WTC11 (cell line): ENCODE measurements around the gene OCA2. TPM values are rescaled to one million over a fixed set of nuclear protein-coding genes. Genes with fewer than 3 reads are reported as not detected.

ENCODE experiments used
- ATAC-seq: fragments of 200-7000 bp; cut with Tn5 transposase; 2 replicates; pipeline ENCODE4 v1.10.0; 2021; ENCODE audit warnings: mild to moderate bottlenecking, moderate library complexity
- CTCF ChIA-PET: fragments of 300-600 bp; sonication (Branson Sonifier 250); formaldehyde crosslinking; loops from one replicate; lab custom pipeline; 2021; ENCODE audit warnings: antibody characterized with exemption; lab: Charles Lee
- POLR2A ChIA-PET: fragments of 350-600 bp; sonication (Branson Sonifier 250); formaldehyde crosslinking; loops from one replicate; lab custom pipeline; 2021; ENCODE audit warnings: antibody characterized with exemption; lab: Charles Lee
- DNase-seq: peaks from one replicate; pipeline ENCODE4 v3.0.0; 2021; ENCODE audit warnings: low spot score
- H3K27ac Mint-ChIP-seq: 2 replicates; pipeline ENCODE4 v1.8.0; 2021; ENCODE audit warnings: mixed read lengths
- H3K27me3 Mint-ChIP-seq: 2 replicates; pipeline ENCODE4 v1.8.0; 2021; ENCODE audit warnings: low read depth, mild to moderate bottlenecking, moderate library complexity, mixed read lengths
- H3K36me3 Mint-ChIP-seq: 2 replicates; pipeline ENCODE4 v1.8.0; 2021; ENCODE audit warnings: mixed read lengths
- H3K4me1 Mint-ChIP-seq: 2 replicates; pipeline ENCODE4 v1.8.0; 2022; ENCODE audit warnings: mixed read lengths
- H3K4me3 Mint-ChIP-seq: 2 replicates; pipeline ENCODE4 v1.8.0; 2021; ENCODE audit warnings: mild to moderate bottlenecking, moderate library complexity, mixed read lengths
- H3K9me3 Mint-ChIP-seq: 2 replicates; pipeline ENCODE4 v1.8.0; 2021; ENCODE audit warnings: mixed read lengths
- FOXK1 ChIP-seq: sonication (generic); formaldehyde crosslinking; IDR thresholded peaks from 2 replicates; pipeline ENCODE4 v1.8.0; 2022; ENCODE audit warnings: mild to moderate bottlenecking, moderate library complexity, missing genetic modification reagents
- GABPB1 ChIP-seq: sonication (generic); formaldehyde crosslinking; IDR thresholded peaks from 2 replicates; pipeline ENCODE4 v1.8.1; 2023; ENCODE audit warnings: mild to moderate bottlenecking, missing genetic modification reagents
- RORB ChIP-seq: fragments of 250-450 bp; sonication (Bioruptor Pico); IDR thresholded peaks from 2 replicates; pipeline ENCODE4 v1.9.0; 2021; ENCODE audit warnings: mild to moderate bottlenecking
- TP53 ChIP-seq: sonication (generic); formaldehyde crosslinking; IDR thresholded peaks from 2 replicates; pipeline ENCODE4 v1.8.1; 2023; ENCODE audit warnings: mild to moderate bottlenecking, missing genetic modification reagents
- ZNF138 ChIP-seq: sonication (generic); formaldehyde crosslinking; conservative IDR thresholded peaks from 2 replicates; pipeline ENCODE4 v1.8.1; 2022; ENCODE audit warnings: mild to moderate bottlenecking, moderate library complexity, missing genetic modification reagents
- ZNF219 ChIP-seq: sonication (generic); formaldehyde crosslinking; IDR thresholded peaks from 2 replicates; pipeline ENCODE4 v1.8.0; 2023; ENCODE audit warnings: missing genetic modification reagents, mild to moderate bottlenecking, borderline replicate concordance
- ZNF317 ChIP-seq: sonication (generic); formaldehyde crosslinking; IDR thresholded peaks from 2 replicates; pipeline ENCODE4 v1.8.1; 2023; ENCODE audit warnings: low read depth, mild to moderate bottlenecking, moderate library complexity, missing genetic modification reagents, borderline replicate concordance
- ZNF396 ChIP-seq: fragments of 250-450 bp; sonication (Bioruptor Pico); IDR thresholded peaks from 2 replicates; pipeline ENCODE4 v1.8.0; 2021; ENCODE audit warnings: mild to moderate bottlenecking, moderate library complexity, borderline replicate concordance
- total RNA-seq: library from RNA; stranded (reverse); gene quantifications from 3 replicates; pipeline ENCODE4 v1.2.3, GENCODE V29; 2021
- TF ChIP-seq, protein P1 (sequence below): sonication (generic); formaldehyde crosslinking; IDR thresholded peaks from 2 replicates; pipeline ENCODE4 v1.8.1; 2022; ENCODE audit warnings: low read depth, missing genetic modification reagents, borderline replicate concordance
- TF ChIP-seq, protein P2 (sequence below): sonication (generic); formaldehyde crosslinking; IDR thresholded peaks from 2 replicates; pipeline ENCODE4 v1.8.1; 2022; ENCODE audit warnings: mild to moderate bottlenecking, moderate library complexity, missing genetic modification reagents
- TF ChIP-seq, protein P3 (sequence below): sonication (generic); formaldehyde crosslinking; IDR thresholded peaks from 2 replicates; pipeline ENCODE4 v1.8.1; 2023; ENCODE audit warnings: mild to moderate bottlenecking, missing genetic modification reagents, moderate library complexity
- TF ChIP-seq, protein P4 (sequence below): sonication (generic); formaldehyde crosslinking; IDR thresholded peaks from 2 replicates; pipeline ENCODE4 v1.8.1; 2023; ENCODE audit warnings: mild to moderate bottlenecking, missing genetic modification reagents, borderline replicate concordance
- TF ChIP-seq, protein P5 (sequence below): fragments of 250-450 bp; sonication (Bioruptor Pico); IDR thresholded peaks from 2 replicates; pipeline ENCODE4 v1.9.0; 2021; ENCODE audit warnings: mild to moderate bottlenecking, borderline replicate concordance
- TF ChIP-seq, protein P6 (sequence below): sonication (generic); formaldehyde crosslinking; IDR thresholded peaks from 2 replicates; pipeline ENCODE4 v1.8.1; 2023; ENCODE audit warnings: mild to moderate bottlenecking, moderate library complexity, missing genetic modification reagents
- TF ChIP-seq, protein P7 (sequence below): fragments of 250-450 bp; sonication (Bioruptor Pico); conservative IDR thresholded peaks from 2 replicates; pipeline ENCODE4 v1.9.0; 2021; ENCODE audit warnings: mild to moderate bottlenecking

Gene OCA2
- total RNA-seq, 1 experiment from 2014 or later, result 0.39 TPM

DNA sequence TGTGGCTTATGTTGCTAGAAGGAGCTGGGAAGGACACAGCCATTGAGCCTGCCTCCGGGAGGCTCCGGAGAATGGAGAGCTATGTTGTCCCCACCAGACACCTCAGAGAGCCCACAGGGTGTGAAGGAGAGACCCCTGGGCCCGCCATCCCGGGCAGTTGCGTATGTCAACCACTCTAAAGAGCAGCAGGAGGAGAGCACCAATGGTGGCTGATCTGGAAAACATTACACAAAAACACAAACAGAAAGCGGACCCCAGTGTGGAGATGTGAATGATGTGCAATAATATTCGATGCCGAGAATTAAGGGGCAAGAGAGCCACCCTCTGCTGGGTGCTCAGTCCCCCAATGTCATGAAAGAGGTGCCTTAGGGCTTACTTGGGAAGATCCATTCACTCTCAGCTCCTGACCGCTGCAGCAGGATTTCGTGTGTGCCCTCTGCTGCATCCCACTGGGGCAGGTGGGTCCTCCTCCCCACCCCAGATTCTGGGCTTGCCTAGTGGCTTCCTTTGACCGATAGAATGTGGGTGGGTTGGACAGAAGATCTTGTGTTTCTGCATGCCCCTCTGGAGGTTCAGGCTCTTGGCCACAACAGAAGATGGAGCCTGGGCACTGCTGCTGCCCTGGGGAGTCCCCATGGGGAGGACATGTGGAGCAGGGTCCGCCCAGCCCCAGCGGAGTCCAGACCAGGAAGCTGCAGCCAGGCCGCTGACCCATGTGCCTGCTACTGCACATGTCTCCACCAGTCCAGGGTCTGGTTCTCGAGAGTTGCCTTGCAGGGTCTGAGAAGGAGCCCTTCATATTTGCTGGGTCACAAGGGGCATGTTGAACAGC, 245.3 kb downstream of the OCA2 start (continued):
- TF ChIP-seq, protein P1, sequence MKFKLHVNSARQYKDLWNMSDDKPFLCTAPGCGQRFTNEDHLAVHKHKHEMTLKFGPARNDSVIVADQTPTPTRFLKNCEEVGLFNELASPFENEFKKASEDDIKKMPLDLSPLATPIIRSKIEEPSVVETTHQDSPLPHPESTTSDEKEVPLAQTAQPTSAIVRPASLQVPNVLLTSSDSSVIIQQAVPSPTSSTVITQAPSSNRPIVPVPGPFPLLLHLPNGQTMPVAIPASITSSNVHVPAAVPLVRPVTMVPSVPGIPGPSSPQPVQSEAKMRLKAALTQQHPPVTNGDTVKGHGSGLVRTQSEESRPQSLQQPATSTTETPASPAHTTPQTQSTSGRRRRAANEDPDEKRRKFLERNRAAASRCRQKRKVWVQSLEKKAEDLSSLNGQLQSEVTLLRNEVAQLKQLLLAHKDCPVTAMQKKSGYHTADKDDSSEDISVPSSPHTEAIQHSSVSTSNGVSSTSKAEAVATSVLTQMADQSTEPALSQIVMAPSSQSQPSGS, result no peak

DNA sequence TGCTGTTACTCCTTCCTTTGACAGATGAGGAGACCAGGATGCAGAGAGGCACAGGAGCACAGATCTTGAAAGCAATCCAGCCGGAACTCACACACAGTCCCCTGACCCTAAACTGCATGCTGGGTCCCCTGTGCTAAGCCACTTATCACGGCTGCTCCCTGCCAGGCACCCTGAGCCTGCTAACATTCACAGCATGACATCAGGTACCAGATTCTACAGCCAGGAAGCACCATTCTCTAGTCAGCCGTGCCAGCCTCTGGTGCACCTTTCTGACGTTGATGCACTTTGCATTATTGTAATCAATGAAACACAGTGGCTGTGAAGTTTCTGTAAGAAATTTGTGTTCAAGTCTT, 247.3 kb downstream of the OCA2 start:
- H3K4me3 Mint-ChIP-seq, result no peak overlapping the region
- H3K27ac Mint-ChIP-seq, result no peak overlapping the region
- TF ChIP-seq, protein P2, sequence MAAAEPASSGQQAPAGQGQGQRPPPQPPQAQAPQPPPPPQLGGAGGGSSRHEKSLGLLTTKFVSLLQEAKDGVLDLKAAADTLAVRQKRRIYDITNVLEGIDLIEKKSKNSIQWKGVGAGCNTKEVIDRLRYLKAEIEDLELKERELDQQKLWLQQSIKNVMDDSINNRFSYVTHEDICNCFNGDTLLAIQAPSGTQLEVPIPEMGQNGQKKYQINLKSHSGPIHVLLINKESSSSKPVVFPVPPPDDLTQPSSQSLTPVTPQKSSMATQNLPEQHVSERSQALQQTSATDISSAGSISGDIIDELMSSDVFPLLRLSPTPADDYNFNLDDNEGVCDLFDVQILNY, result no peak
- TF ChIP-seq ZNF396 (no peak), ZNF138 (CRISPR knock-in tag) (no peak), TP53 (no peak), ZNF317 (CRISPR knock-in tag) (no peak)
- TF ChIP-seq, protein P3, sequence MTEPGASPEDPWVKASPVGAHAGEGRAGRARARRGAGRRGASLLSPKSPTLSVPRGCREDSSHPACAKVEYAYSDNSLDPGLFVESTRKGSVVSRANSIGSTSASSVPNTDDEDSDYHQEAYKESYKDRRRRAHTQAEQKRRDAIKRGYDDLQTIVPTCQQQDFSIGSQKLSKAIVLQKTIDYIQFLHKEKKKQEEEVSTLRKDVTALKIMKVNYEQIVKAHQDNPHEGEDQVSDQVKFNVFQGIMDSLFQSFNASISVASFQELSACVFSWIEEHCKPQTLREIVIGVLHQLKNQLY (CRISPR knock-in tag), result no peak
- TF ChIP-seq, protein P4, sequence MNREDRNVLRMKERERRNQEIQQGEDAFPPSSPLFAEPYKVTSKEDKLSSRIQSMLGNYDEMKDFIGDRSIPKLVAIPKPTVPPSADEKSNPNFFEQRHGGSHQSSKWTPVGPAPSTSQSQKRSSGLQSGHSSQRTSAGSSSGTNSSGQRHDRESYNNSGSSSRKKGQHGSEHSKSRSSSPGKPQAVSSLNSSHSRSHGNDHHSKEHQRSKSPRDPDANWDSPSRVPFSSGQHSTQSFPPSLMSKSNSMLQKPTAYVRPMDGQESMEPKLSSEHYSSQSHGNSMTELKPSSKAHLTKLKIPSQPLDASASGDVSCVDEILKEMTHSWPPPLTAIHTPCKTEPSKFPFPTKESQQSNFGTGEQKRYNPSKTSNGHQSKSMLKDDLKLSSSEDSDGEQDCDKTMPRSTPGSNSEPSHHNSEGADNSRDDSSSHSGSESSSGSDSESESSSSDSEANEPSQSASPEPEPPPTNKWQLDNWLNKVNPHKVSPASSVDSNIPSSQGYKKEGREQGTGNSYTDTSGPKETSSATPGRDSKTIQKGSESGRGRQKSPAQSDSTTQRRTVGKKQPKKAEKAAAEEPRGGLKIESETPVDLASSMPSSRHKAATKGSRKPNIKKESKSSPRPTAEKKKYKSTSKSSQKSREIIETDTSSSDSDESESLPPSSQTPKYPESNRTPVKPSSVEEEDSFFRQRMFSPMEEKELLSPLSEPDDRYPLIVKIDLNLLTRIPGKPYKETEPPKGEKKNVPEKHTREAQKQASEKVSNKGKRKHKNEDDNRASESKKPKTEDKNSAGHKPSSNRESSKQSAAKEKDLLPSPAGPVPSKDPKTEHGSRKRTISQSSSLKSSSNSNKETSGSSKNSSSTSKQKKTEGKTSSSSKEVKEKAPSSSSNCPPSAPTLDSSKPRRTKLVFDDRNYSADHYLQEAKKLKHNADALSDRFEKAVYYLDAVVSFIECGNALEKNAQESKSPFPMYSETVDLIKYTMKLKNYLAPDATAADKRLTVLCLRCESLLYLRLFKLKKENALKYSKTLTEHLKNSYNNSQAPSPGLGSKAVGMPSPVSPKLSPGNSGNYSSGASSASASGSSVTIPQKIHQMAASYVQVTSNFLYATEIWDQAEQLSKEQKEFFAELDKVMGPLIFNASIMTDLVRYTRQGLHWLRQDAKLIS, result no peak
- peaks cover 7% of the 10 kb centered on the region for H3K9me3 Mint-ChIP-seq
- H3K36me3 Mint-ChIP-seq, result no peaks in the 10 kb centered on the region
- no peaks in the 10 kb centered on the region for H3K4me1 Mint-ChIP-seq
- no peaks in the 10 kb centered on the region; the same call in 1 of the 2 replicates for H3K27me3 Mint-ChIP-seq
- CTCF ChIA-PET, result no interaction called here
- no peak for DNase-seq
- no peak for ATAC-seq
- POLR2A ChIA-PET, result no interaction called here

DNA sequence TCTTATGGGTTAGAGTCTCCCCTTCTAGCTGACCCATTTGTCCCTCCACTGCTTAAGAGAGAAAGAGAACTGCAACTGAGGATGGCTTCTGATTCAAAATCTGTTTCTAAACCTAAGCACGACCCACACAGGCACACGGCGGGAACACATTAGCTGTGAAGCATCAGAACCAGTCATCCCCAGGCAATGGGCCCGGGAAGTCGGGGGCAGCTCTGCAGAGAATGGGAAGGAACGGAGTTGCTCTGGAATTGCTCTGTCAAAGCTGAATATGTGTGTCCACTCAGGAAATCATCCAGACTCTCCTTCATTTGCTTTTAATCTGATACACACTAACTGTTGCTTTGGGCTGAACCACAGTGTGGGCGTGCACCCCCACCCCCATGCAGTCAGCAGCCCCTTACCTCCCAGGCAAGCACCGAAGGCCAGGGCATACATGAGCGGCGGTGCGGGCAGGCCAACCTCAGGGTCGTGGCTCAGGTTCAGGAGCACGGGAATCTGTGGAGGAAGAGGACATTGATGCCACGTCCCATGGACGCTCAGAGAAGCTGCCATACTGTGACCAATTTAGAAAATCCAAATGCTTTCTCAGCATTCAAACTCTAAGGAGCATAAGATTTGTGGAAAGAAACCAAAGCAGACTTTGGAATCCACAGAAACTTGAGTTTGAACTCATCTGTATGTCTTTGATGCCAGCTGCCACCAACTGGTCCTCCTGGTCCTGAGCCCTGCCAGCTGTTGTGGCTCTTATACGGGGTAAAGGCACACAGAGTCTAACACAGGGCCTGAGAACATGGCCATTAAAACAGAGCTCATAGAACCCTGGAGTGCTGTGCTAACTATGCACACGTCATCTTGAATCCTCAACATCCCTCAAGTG, 247.9 kb downstream of the OCA2 start:
- H3K4me1 Mint-ChIP-seq, result no peaks in the 10 kb centered on the region
- no peaks in the 10 kb centered on the region; the same call in 1 of the 2 replicates for H3K27me3 Mint-ChIP-seq
- peaks cover 6% of the 10 kb centered on the region for H3K9me3 Mint-ChIP-seq
- no peaks in the 10 kb centered on the region for H3K36me3 Mint-ChIP-seq
- H3K4me3 Mint-ChIP-seq, result no peak overlapping the region
- CTCF ChIA-PET, result no interaction called here
- ATAC-seq (no peak), DNase-seq (no peak)
- no peak overlapping the region for H3K27ac Mint-ChIP-seq
- POLR2A ChIA-PET, result no interaction called here
- TF ChIP-seq RORB (CRISPR knock-in tag), result no peak
- no peak for TF ChIP-seq FOXK1 (CRISPR knock-in tag)
- TF ChIP-seq, protein P5, sequence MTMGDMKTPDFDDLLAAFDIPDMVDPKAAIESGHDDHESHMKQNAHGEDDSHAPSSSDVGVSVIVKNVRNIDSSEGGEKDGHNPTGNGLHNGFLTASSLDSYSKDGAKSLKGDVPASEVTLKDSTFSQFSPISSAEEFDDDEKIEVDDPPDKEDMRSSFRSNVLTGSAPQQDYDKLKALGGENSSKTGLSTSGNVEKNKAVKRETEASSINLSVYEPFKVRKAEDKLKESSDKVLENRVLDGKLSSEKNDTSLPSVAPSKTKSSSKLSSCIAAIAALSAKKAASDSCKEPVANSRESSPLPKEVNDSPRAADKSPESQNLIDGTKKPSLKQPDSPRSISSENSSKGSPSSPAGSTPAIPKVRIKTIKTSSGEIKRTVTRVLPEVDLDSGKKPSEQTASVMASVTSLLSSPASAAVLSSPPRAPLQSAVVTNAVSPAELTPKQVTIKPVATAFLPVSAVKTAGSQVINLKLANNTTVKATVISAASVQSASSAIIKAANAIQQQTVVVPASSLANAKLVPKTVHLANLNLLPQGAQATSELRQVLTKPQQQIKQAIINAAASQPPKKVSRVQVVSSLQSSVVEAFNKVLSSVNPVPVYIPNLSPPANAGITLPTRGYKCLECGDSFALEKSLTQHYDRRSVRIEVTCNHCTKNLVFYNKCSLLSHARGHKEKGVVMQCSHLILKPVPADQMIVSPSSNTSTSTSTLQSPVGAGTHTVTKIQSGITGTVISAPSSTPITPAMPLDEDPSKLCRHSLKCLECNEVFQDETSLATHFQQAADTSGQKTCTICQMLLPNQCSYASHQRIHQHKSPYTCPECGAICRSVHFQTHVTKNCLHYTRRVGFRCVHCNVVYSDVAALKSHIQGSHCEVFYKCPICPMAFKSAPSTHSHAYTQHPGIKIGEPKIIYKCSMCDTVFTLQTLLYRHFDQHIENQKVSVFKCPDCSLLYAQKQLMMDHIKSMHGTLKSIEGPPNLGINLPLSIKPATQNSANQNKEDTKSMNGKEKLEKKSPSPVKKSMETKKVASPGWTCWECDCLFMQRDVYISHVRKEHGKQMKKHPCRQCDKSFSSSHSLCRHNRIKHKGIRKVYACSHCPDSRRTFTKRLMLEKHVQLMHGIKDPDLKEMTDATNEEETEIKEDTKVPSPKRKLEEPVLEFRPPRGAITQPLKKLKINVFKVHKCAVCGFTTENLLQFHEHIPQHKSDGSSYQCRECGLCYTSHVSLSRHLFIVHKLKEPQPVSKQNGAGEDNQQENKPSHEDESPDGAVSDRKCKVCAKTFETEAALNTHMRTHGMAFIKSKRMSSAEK, result no peak
- TF ChIP-seq, protein P6, sequence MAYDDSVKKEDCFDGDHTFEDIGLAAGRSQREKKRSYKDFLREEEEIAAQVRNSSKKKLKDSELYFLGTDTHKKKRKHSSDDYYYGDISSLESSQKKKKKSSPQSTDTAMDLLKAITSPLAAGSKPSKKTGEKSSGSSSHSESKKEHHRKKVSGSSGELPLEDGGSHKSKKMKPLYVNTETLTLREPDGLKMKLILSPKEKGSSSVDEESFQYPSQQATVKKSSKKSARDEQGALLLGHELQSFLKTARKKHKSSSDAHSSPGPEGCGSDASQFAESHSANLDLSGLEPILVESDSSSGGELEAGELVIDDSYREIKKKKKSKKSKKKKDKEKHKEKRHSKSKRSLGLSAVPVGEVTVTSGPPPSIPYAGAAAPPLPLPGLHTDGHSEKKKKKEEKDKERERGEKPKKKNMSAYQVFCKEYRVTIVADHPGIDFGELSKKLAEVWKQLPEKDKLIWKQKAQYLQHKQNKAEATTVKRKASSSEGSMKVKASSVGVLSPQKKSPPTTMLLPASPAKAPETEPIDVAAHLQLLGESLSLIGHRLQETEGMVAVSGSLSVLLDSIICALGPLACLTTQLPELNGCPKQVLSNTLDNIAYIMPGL, result no peak
- no peak for TF ChIP-seq ZNF219 (CRISPR knock-in tag)
- TF ChIP-seq, protein P7, sequence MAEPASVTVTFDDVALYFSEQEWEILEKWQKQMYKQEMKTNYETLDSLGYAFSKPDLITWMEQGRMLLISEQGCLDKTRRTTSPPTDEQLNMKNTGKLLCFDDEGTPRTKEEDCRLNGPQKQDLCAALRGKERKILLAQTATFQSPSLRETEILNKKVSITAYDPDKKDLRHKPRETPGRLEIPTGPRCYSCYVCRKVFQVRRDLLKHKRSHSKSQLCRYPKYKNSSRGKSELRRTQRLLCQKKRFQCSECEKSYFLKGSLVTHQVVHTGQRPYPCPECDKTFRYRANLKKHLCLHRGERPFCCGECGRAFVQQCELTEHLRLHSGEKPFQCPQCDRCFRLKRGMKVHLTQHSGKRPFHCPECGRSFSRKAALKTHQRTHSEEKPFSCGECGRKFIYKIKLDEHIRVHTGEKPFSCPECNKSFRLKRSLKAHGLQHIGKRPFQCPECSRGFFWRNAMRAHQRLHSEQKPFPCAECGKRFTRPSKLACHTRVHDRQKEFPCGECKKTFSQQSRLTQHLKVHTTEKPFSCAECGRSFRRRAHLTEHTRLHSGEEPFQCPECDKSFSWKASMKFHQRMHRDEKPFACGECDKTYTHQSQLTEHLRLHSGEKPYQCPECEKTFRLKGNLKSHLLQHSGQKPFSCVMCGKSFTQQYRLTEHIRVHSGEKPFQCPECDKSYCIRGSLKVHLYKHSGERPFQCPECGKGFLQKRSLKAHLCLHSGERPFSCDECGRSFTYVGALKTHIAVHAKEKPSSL (CRISPR knock-in tag), result no peak
- no peak for TF ChIP-seq ZNF138 (CRISPR knock-in tag)
- TF ChIP-seq GABPB1, result no peak
